Left ventricle myocardium inferior (tissue), 1 donor: ENCODE results near the gene GPR42. TPM values are rescaled to one million over a fixed set of nuclear protein-coding genes. Genes with fewer than 3 reads are reported as not detected.

Experiments
- DNase-seq: peaks from one replicate; pipeline ENCODE4 v3.0.0-alpha.2; 2020
- H3K27ac ChIP-seq: fragments of 200-600 bp; replicated peaks from 2 replicates; pipeline ENCODE4 v1.8.0; 2021
- H3K27me3 ChIP-seq: fragments of 200-600 bp; 2 replicates; pipeline ENCODE4 v1.8.0; 2021; ENCODE audit warnings: low read depth
- H3K36me3 ChIP-seq: fragments of 200-600 bp; 2 replicates; pipeline ENCODE4 v1.8.0; 2021
- H3K4me1 ChIP-seq: fragments of 200-600 bp; 2 replicates; pipeline ENCODE4 v1.8.0; 2021
- H3K4me3 ChIP-seq: fragments of 200-600 bp; 2 replicates; pipeline ENCODE4 v1.8.0; 2021; ENCODE audit warnings: mild to moderate bottlenecking, moderate library complexity
- H3K9me3 ChIP-seq: fragments of 200-600 bp; replicated peaks from 2 replicates; pipeline ENCODE4 v1.8.0; 2021
- CTCF ChIP-seq: fragments of 200-600 bp; IDR thresholded peaks from 2 replicates; pipeline ENCODE4 v1.8.0; 2021; ENCODE audit warnings: antibody characterized with exemption, mild to moderate bottlenecking, borderline replicate concordance
- intact Hi-C: fragments of 100-400 bp; cut with micrococcal nuclease; formaldehyde crosslinking; loops from one replicate; pipeline ENCODE4 v1.11.0; 2022
- total RNA-seq: library from RNA; stranded (reverse); fragmentation: NEBNext Ultra II Directional; extraction: Animal tissue kit (Norgen Biotek cat#: 25700); gene quantifications from one replicate; pipeline ENCODE4 v1.2.1, GENCODE V29; 2021
- donor health status: DM: no; HTN: yes; CAD: no; lungs with severe emphysema.

The GPR42 gene
- total RNA-seq, 1 donor from 2014 or later, result not detected

- Histone ChIP-seq H3K9me3 (no peaks in the 10 kb centered on the region), H3K27ac (no peak overlapping the region), H3K36me3 (no peaks in the 10 kb centered on the region), H3K27me3 (no peaks in the 10 kb centered on the region), H3K4me1 (peaks cover 2% of the 10 kb centered on the region), H3K4me3 (no peak overlapping the region)
- no peak for DNase-seq
- intact Hi-C loops, result no loop called here
- no peak for TF ChIP-seq CTCF
Measured at GRCh38 chr19:35408284-35409171, 37.7 kb downstream of the GPR42 start.

DNA sequence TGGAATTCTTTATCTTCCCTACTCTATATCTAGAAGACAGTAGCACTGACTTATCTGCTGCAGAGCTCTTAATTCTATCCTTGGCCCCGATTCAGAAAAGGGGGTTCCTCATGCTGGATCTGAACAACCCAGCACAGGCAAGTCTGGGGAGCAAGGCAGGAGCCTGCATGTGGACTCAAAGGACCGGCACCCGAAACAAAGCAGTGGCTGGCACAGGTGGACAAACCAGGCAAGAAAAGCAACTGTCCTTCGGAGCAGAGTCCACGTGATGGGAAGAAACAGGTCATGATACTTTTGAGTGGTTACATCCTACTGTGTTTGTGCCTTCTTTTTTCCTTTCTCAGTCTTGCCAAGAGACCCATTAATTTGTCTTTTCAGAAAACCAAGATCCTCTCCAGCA, 38.3 kb downstream of the GPR42 start:
- no peaks in the 10 kb centered on the region for H3K4me1 ChIP-seq
- intact Hi-C loops, result no loop called here
- H3K27me3 ChIP-seq, result no peaks in the 10 kb centered on the region
- no peak overlapping the region for H3K4me3 ChIP-seq
- no peak for TF ChIP-seq CTCF
- H3K9me3 ChIP-seq, result no peaks in the 10 kb centered on the region
- no peak overlapping the region for H3K27ac ChIP-seq
- no peak for DNase-seq
- no peaks in the 10 kb centered on the region for H3K36me3 ChIP-seq

DNA sequence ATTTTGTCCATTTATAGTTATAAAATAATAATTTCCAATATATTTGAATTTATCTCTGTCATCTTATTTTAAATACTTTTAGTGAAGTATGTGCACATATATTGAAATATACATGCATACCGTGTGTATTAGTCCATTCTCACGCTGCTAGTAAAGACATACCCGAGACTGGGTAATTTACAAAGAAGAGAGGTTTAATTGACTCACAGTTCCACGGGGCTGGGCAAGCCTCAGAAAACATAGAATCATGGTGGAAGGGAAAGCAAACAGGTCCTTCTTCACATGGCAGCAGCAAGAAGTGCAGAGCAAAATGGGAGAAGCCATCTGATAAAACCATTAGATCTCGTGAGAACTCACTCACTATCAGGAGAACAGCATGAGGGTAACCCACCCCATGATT, 39.6 kb downstream of the GPR42 start:
- intact Hi-C loops, result no loop called here
- Histone ChIP-seq H3K4me3 (no peak overlapping the region), H3K27me3 (peaks cover 12% of the 10 kb centered on the region)

DNA sequence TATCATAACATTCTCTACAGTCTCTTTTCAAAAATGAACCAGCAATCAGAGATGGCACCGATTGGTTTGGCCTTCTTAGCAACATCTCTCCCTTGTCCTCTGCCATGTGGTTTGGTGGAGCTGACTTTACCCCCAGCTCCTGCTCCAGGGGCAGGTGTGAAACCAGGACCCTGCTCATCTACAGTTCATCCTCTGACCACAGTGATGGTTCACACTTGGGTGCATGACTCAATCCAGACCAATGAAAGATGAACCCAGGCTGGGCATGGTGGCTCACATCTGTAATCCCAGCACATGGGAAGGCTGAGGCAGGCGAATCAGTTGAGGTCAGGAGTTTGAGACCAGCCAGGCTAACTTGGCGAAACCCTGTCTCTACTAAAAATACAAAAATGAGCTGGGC, 43.6 kb downstream of the GPR42 start:
- no peak for TF ChIP-seq CTCF
- intact Hi-C loops, result no loop called here
- no peak overlapping the region for H3K4me3 ChIP-seq
- H3K9me3 ChIP-seq, result no peaks in the 10 kb centered on the region
- peaks cover 34% of the 10 kb centered on the region for H3K27me3 ChIP-seq
- no peaks in the 10 kb centered on the region for H3K4me1 ChIP-seq
- no peak for DNase-seq
- H3K36me3 ChIP-seq, result no peaks in the 10 kb centered on the region
- no peak overlapping the region for H3K27ac ChIP-seq

More for the DNA sequence above, 39.6 kb downstream of the GPR42 start:
- Histone ChIP-seq H3K9me3 (no peaks in the 10 kb centered on the region), H3K27ac (no peak overlapping the region), H3K36me3 (no peaks in the 10 kb centered on the region), H3K4me1 (no peaks in the 10 kb centered on the region)
- no peak for TF ChIP-seq CTCF
- no peak for DNase-seq

DNA sequence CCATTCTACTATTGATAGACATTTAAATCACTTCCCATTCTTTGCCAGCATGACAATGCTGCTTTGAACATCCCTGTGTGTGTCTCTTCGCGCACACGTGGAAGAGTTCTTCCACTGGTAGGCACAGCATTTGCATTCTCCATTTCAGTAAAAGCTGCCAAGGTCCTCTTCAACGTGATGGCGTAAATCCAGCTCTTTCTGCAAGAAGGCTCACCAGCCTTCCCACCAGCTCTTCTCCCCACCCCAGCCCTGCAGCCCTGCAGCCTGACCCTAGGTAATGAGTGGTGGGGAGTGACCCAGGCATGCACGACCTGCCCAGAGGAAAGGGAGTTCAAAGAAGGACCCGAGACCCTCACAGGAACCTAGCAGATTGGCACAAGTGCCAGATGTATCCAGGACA, 45.5 kb downstream of the GPR42 start:
- H3K9me3 ChIP-seq, result no peaks in the 10 kb centered on the region
- TF ChIP-seq CTCF, result no peak
- DNase-seq, result no peak
- no peak overlapping the region for H3K4me3 ChIP-seq
- H3K36me3 ChIP-seq, result no peaks in the 10 kb centered on the region
- peaks cover 34% of the 10 kb centered on the region for H3K27me3 ChIP-seq
- H3K27ac ChIP-seq, result no peak overlapping the region
- peaks cover 5% of the 10 kb centered on the region for H3K4me1 ChIP-seq
- intact Hi-C loops, result no loop called here
